HCT116 (cell line): Measurements from ENCODE around the gene TMEM131. TPM values are rescaled to one million over a fixed set of nuclear protein-coding genes. Genes with fewer than 3 reads are reported as not detected.

Experiments used
- ATAC-seq: fragments of 200-7000 bp; cut with Tn5 transposase; 2 replicates; pipeline ENCODE4 v1.9.1; 2020; ENCODE audit warnings: mild to moderate bottlenecking, moderate library complexity
- BruUV-seq: library from RNA; stranded (reverse); fragments of 400-500 nt; replicated peaks from 2 replicates; lab custom pipeline; 2021; lab: Mats Ljungman, UMichigan
- CTCF ChIA-PET: fragments of 300-600 bp; sonication (Branson Sonifier 250); formaldehyde crosslinking; loops from one replicate; lab custom pipeline; 2021; ENCODE audit warnings: antibody characterized with exemption; lab: Charles Lee
- POLR2A ChIA-PET: fragments of 300-600, 350-600 bp; sonication (Branson Sonifier 250); formaldehyde crosslinking; loops from one replicate; lab custom pipeline; 2021; ENCODE audit warnings: antibody characterized with exemption; lab: Charles Lee
- RAD21 ChIA-PET, 2 experiments: fragments of 300-600 bp; sonication (Branson Sonifier 250); formaldehyde crosslinking; loops; one replicate each; lab custom pipeline; 2023; ENCODE audit warnings: low total read pairs in 2 of 2; ENCODE audit not compliant: uncharacterized antibody in 2 of 2, unreplicated experiment in 2 of 2, low non-redundant PET in 1 of 2; lab: Charles Lee
- DNase-seq: peaks from one replicate; pipeline ENCODE4 v3.0.0-alpha.2; 2010; ENCODE audit warnings: low read depth, low spot score
- H2AFZ ChIP-seq: fragments of 200-600 bp; shearing (Covaris generic), sonication (generic); 2 replicates; pipeline ENCODE4 v1.6.1; 2017; ENCODE audit warnings: low read depth, mixed run types, mixed read lengths, antibody characterized with exemption, low read length; ENCODE audit not compliant: poor library complexity, severe bottlenecking
- H3K27ac ChIP-seq: 2 replicates; pipeline ENCODE4 v1.5.1; 2012; ENCODE audit warnings: low read depth, low read length
- H3K27me3 ChIP-seq: fragments of 200-600 bp; sonication (generic); 2 replicates; pipeline ENCODE4 v1.6.1; 2016; ENCODE audit warnings: mixed run types, low read length, mixed read lengths; ENCODE audit not compliant: insufficient read depth
- H3K36me3 ChIP-seq, 2 experiments: fragments of 200-500 bp in 1 of 2; fragments of 200-600 bp in 1 of 2; sonication (Bioruptor generic) in 1 of 2; sonication (generic) in 1 of 2; 2 replicates each; pipeline versions ENCODE4 v1.5.1 to v1.6.1; 2014 to 2016; ENCODE audit warnings: low read length in 2 of 2, inconsistent platforms in 1 of 2, mixed read lengths in 1 of 2, mixed run types in 1 of 2; ENCODE audit not compliant: insufficient read depth in 2 of 2, control insufficient read depth in 1 of 2
- H3K4me1 ChIP-seq, 2 experiments: fragments of 200-600 bp in 1 of 2; sonication (generic) in 1 of 2; 2 replicates each; pipeline versions ENCODE4 v1.5.1 to v1.6.1; 2012 to 2017; ENCODE audit warnings: low read length in 2 of 2, inconsistent platforms in 1 of 2, mild to moderate bottlenecking in 1 of 2, mixed read lengths in 1 of 2, mixed run types in 1 of 2, moderate library complexity in 1 of 2; ENCODE audit not compliant: insufficient read depth in 2 of 2, control insufficient read depth in 1 of 2
- H3K4me2 ChIP-seq: fragments of 200-600 bp; sonication (generic); 2 replicates; pipeline ENCODE4 v1.6.1; 2017; ENCODE audit warnings: mixed run types, low read length, mixed read lengths
- H3K4me3 ChIP-seq, 2 experiments: fragments of 200-600 bp in 1 of 2; sonication (generic) in 1 of 2; replicated peaks in 1 of 2; 2 replicates each; pipeline ENCODE4 v1.5.1; 2011 to 2016; ENCODE audit warnings: low read length in 2 of 2, control low read depth in 1 of 2, low read depth in 1 of 2, mild to moderate bottlenecking in 1 of 2, mixed read lengths in 1 of 2, mixed run types in 1 of 2
- H3K79me2 ChIP-seq: fragments of 200-600 bp; sonication (generic); 2 replicates; pipeline ENCODE4 v1.6.1; 2017; ENCODE audit warnings: mild to moderate bottlenecking, mixed run types, low read length, moderate library complexity, mixed read lengths; ENCODE audit not compliant: insufficient read depth
- H3K9ac ChIP-seq: fragments of 200-600 bp; sonication (generic); 2 replicates; pipeline ENCODE4 v1.6.1; 2016; ENCODE audit warnings: low read length, mixed read lengths
- H3K9me2 ChIP-seq: fragments of 200-600 bp; sonication (generic), shearing (Covaris generic); 2 replicates; pipeline ENCODE4 v1.6.1; 2017; ENCODE audit warnings: mixed run types, mild to moderate bottlenecking, moderate library complexity; ENCODE audit not compliant: insufficient read depth
- H3K9me3 ChIP-seq, 2 experiments: fragments of 200-500 bp in 1 of 2; fragments of 200-600 bp in 1 of 2; sonication (Bioruptor generic) in 1 of 2; sonication (generic) in 1 of 2; 2 replicates each; pipeline ENCODE4 v1.6.1; 2014 to 2017; ENCODE audit warnings: low read length in 2 of 2, mixed read lengths in 2 of 2, inconsistent platforms in 1 of 2, low read depth in 1 of 2, mild to moderate bottlenecking in 1 of 2, mixed run types in 1 of 2, moderate library complexity in 1 of 2; ENCODE audit not compliant: control insufficient read depth in 1 of 2, insufficient read depth in 1 of 2
- H4K20me1 ChIP-seq: fragments of 200-600 bp; sonication (generic), shearing (Covaris generic); 2 replicates; pipeline ENCODE4 v1.6.1; 2017; ENCODE audit warnings: mixed run types, mild to moderate bottlenecking, moderate library complexity; ENCODE audit not compliant: insufficient read depth
- CBX3 ChIP-seq: IDR thresholded peaks from 2 replicates; pipeline ENCODE4 v1.6.1; 2012; ENCODE audit warnings: low read depth
- CEBPB ChIP-seq: IDR thresholded peaks from 2 replicates; pipeline ENCODE4 v1.6.1; 2012; ENCODE audit warnings: low read depth
- ELF1 ChIP-seq: IDR thresholded peaks from 2 replicates; pipeline ENCODE4 v1.6.1; 2012; ENCODE audit warnings: low read depth, borderline replicate concordance
- EZH2 ChIP-seq: fragments of 200-600 bp; sonication (generic); IDR thresholded peaks from 2 replicates; pipeline ENCODE4 v1.6.1; 2017; ENCODE audit warnings: antibody characterized with exemption, mixed run types
- JUND ChIP-seq: IDR thresholded peaks from 2 replicates; pipeline ENCODE4 v1.6.1; 2012
- POLR2A ChIP-seq: IDR thresholded peaks from 2 replicates; pipeline ENCODE4 v1.7.0; 2011; ENCODE audit warnings: borderline replicate concordance; ENCODE audit not compliant: insufficient read depth, insufficient read length; ENCODE audit errors: extremely low read depth
- POLR2AphosphoS5 ChIP-seq: IDR thresholded peaks from 2 replicates; pipeline ENCODE4 v1.6.1; 2011; ENCODE audit warnings: mild to moderate bottlenecking, low read depth, low read length, moderate library complexity
- RAD21 ChIP-seq: IDR thresholded peaks from 2 replicates; pipeline ENCODE4 v1.6.1; 2012; ENCODE audit warnings: low read depth, mild to moderate bottlenecking
- SIN3A ChIP-seq: IDR thresholded peaks from 2 replicates; pipeline ENCODE4 v1.6.1; 2012; ENCODE audit warnings: low read depth
- SP1 ChIP-seq: IDR thresholded peaks from 2 replicates; pipeline ENCODE4 v1.6.1; 2012; ENCODE audit warnings: low read depth
- SRF ChIP-seq: IDR thresholded peaks from 2 replicates; pipeline ENCODE4 v1.6.1; 2012; ENCODE audit warnings: low read depth
- TCF7L2 ChIP-seq: IDR thresholded peaks from 2 replicates; pipeline ENCODE4 v1.7.0; 2011; ENCODE audit warnings: borderline replicate concordance, inconsistent platforms; ENCODE audit not compliant: insufficient read depth, insufficient read length; ENCODE audit errors: extremely low read depth
- YY1 ChIP-seq: IDR thresholded peaks from 2 replicates; pipeline ENCODE4 v1.6.1; 2011; ENCODE audit warnings: low read length, low read depth, moderate library complexity, mild to moderate bottlenecking; ENCODE audit not compliant: insufficient replicate concordance; ENCODE audit errors: extremely low read depth
- ZFX ChIP-seq: fragments of 450-650 bp; IDR thresholded peaks from 2 replicates; pipeline ENCODE4 v1.6.1; 2017
- intact Hi-C: fragments of 100-400 bp; cut with micrococcal nuclease; formaldehyde crosslinking; loops from 2 replicates; pipeline ENCODE4 v1.10.0; 2022
- total RNA-seq: library from RNA; stranded (reverse); gene quantifications from one replicate; pipeline ENCODE4 v1.2.1, GENCODE V29; 2021; ENCODE audit not compliant: unreplicated experiment
- TF ChIP-seq, protein P1 (sequence below): IDR thresholded peaks from 2 replicates; pipeline ENCODE4 v1.6.1; 2012; ENCODE audit warnings: low read depth
- TF ChIP-seq, protein P2 (sequence below): IDR thresholded peaks from 2 replicates; pipeline ENCODE4 v1.6.1; 2012
- TF ChIP-seq, protein P3 (sequence below), 3 experiments: fragments of 200-600 bp in 1 of 3; sonication (generic) in 1 of 3; IDR thresholded peaks in 2 of 3; conservative IDR thresholded peaks in 1 of 3; 2 replicates each; pipeline ENCODE4 v1.5.1; 2012 to 2017; ENCODE audit warnings: low read depth in 2 of 3, low read length in 2 of 3, antibody characterized with exemption in 1 of 3, borderline replicate concordance in 1 of 3, control low read depth in 1 of 3, mild to moderate bottlenecking in 1 of 3, mixed read lengths in 1 of 3, mixed run types in 1 of 3, moderate library complexity in 1 of 3; ENCODE audit not compliant: insufficient read depth in 1 of 3

TMEM131 gene
- total RNA-seq, 1 experiment from 2014 or later, result 51.5 TPM

DNA sequence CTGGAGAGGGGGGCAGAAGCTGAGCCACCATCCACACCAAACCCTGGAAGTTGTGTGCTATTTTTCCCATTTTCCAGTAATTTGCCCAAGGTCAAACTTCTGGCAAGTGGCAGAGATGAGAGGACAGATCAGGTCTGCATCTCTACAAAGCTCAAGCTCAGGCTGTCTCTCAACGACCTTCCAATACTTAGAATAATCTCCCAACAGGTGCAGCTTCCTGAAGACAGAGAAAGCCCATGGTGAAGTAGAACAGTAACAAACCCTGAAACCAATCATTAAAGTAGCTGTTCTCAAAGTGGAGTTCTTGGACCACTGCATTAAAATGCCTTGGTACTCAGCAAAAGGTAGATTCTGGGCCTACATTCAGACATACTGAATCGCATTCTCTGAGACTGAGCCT, 37.6 kb downstream of the TMEM131 start (continued):
- TF ChIP-seq TCF7L2 (no peak), POLR2AphosphoS5 (no peak)
- TF ChIP-seq, protein P1, sequence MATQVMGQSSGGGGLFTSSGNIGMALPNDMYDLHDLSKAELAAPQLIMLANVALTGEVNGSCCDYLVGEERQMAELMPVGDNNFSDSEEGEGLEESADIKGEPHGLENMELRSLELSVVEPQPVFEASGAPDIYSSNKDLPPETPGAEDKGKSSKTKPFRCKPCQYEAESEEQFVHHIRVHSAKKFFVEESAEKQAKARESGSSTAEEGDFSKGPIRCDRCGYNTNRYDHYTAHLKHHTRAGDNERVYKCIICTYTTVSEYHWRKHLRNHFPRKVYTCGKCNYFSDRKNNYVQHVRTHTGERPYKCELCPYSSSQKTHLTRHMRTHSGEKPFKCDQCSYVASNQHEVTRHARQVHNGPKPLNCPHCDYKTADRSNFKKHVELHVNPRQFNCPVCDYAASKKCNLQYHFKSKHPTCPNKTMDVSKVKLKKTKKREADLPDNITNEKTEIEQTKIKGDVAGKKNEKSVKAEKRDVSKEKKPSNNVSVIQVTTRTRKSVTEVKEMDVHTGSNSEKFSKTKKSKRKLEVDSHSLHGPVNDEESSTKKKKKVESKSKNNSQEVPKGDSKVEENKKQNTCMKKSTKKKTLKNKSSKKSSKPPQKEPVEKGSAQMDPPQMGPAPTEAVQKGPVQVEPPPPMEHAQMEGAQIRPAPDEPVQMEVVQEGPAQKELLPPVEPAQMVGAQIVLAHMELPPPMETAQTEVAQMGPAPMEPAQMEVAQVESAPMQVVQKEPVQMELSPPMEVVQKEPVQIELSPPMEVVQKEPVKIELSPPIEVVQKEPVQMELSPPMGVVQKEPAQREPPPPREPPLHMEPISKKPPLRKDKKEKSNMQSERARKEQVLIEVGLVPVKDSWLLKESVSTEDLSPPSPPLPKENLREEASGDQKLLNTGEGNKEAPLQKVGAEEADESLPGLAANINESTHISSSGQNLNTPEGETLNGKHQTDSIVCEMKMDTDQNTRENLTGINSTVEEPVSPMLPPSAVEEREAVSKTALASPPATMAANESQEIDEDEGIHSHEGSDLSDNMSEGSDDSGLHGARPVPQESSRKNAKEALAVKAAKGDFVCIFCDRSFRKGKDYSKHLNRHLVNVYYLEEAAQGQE, result no peak
- TF ChIP-seq, all 23 proteins: peak for 0

DNA sequence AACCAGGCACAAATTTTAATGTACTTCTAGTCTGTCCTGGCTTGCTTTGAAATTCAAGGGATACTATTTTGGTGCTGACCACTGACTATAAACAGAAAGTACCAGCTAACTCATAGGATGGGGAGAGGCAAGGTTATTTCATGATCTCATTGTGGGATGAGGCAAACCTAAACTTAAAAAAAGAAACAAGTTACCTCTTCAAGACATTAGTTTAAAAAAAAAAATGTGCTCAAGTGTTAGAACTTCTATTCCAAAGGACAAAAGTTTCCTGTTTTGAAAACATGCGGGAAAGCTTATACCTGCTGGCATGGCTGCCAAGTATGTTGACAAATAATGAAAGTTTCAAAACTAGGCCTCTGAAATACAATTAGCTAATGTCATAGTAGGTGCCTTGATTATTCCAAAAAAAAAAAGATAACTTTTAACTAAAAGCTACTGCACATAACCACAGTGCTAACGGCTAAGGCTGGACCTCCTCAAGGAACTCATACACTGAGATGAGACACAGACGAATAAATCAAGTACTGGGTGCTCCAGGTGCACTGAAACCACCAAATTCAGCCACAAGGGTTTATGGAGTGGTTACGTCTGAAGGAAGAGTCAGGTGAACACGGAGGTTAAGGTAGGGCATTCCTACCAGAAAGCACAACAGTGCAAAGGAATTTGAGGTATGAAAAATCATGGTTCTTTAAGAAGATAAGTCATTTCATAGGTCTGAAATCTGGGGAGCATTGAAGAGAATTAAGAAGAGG, 38.1 kb downstream of the TMEM131 start:
- no peak; the same call in 1 of the 2 replicates for ATAC-seq
- Histone ChIP-seq H3K4me1 (peaks cover 0 to 11% of the 10 kb centered on the region in 2 experiments; a peak in 1 of 4 replicates), H3K27ac (no peak overlapping the region), H3K9me3 (no peaks in the 10 kb centered on the region), H3K4me3 (no peak overlapping the region), H4K20me1 (peaks cover 10% of the 10 kb centered on the region; the same call in 1 of the 2 replicates), H3K4me2 (no peak overlapping the region), H3K9ac (no peak overlapping the region), H3K27me3 (no peaks in the 10 kb centered on the region), H3K9me2 (no peaks in the 10 kb centered on the region), H3K36me3 (no peaks in the 10 kb centered on the region), H3K79me2 (peaks cover 98% of the 10 kb centered on the region), H2AFZ (no peak overlapping the region)
- intact Hi-C loops, result no loop called here
- no peak for DNase-seq
- RAD21 ChIA-PET, result no interaction called here
- TF ChIP-seq CBX3, result no peak
- no peak for TF ChIP-seq ELF1
- TF ChIP-seq POLR2A, result no peak
- no peak for TF ChIP-seq ZFX
- TF ChIP-seq SIN3A, result no peak
- no peak for TF ChIP-seq RAD21
- TF ChIP-seq CEBPB, result no peak
- no peak for TF ChIP-seq SRF
- TF ChIP-seq POLR2AphosphoS5, result no peak
- TF ChIP-seq EZH2, result no peak
- no peak for TF ChIP-seq SP1
- TF ChIP-seq YY1, result no peak
- TF ChIP-seq, protein P2, sequence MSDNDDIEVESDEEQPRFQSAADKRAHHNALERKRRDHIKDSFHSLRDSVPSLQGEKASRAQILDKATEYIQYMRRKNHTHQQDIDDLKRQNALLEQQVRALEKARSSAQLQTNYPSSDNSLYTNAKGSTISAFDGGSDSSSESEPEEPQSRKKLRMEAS, result no peak
- TF ChIP-seq, protein P3, sequence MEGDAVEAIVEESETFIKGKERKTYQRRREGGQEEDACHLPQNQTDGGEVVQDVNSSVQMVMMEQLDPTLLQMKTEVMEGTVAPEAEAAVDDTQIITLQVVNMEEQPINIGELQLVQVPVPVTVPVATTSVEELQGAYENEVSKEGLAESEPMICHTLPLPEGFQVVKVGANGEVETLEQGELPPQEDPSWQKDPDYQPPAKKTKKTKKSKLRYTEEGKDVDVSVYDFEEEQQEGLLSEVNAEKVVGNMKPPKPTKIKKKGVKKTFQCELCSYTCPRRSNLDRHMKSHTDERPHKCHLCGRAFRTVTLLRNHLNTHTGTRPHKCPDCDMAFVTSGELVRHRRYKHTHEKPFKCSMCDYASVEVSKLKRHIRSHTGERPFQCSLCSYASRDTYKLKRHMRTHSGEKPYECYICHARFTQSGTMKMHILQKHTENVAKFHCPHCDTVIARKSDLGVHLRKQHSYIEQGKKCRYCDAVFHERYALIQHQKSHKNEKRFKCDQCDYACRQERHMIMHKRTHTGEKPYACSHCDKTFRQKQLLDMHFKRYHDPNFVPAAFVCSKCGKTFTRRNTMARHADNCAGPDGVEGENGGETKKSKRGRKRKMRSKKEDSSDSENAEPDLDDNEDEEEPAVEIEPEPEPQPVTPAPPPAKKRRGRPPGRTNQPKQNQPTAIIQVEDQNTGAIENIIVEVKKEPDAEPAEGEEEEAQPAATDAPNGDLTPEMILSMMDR (IDR thresholded peaks at IDR 0.05 in 2 of 3, conservative IDR thresholded peaks at IDR 0.05 in 1 of 3; ENCODE audit: borderline replicate concordance in 1 of 3, insufficient read depth in 1 of 3, low read depth in 2 of 3, low read length in 2 of 3), result no peak
- no peak for TF ChIP-seq TCF7L2
- TF ChIP-seq JUND, result no peak
- POLR2A ChIA-PET, result no interaction called here
- no TSS peak for BruUV-seq
- CTCF ChIA-PET, result no interaction called here
